Measurements from ENCODE around the gene GCG. TPM values are rescaled to one million over a fixed set of nuclear protein-coding genes. Genes with fewer than 3 reads are reported as not detected.

The GCG gene
- total RNA-seq, 4 donors from 2014 or later = 17.6 to 26.8 TPM; not detected in 2

GRCh38 chr2:162103443-162104009 lies 48.5 kb downstream of the GCG start:
- no peak overlapping the region for H3K27ac ChIP-seq
- no peaks in the 10 kb centered on the region for H3K36me3 ChIP-seq
- in situ Hi-C loops (cut with MboI; ENCODE audit: low pct_ligation_motif_present in 1 of 4, low pct_unique_long_range_greater_than_20kb in 1 of 4, low sequenced_read_pairs in 3 of 4) = no loop called here
- 70 to 73% methylated on average over 3 of the region's 3 CpGs for WGBS, 2 donors (ENCODE audit: low coverage in 1 of 2)
- no peaks in the 10 kb centered on the region for H3K27me3 ChIP-seq
- intact Hi-C loops (cut with DNase I; ENCODE audit: low total_unique reads) = no loop called here
- DNase-seq = no peak
- H3K9me3 ChIP-seq = no peaks in the 10 kb centered on the region
- peaks cover 0 to 12% (median 2%) of the 10 kb centered on the region in 4 donors for H3K4me1 ChIP-seq
- TF ChIP-seq EP300 (IDR thresholded peaks at IDR 0.05; ENCODE audit: low read depth) (no peak), POLR2AphosphoS5 (IDR thresholded peaks at IDR 0.05) (no peak)
- H3K4me3 ChIP-seq = no peak overlapping the region

DNA sequence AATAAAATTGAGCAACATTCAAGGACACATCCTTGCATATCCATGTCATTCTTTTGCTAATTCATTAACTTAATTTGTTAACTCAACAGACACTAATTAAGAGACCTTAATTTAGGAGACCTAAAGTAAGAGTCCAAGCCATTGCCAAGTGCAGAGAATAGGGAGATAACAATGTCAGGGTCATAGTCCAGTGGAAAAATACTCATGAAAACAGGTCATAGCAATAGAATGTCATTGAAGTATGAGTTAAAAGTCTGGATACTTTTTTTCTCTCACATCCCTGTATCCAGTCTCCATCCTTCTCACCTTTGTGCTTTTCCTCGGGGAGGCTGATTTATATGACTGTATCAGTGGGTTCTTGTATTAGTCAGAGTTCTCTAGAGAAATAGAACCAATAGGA lies 51.5 kb downstream of the GCG start:
- TF ChIP-seq EP300 (IDR thresholded peaks at IDR 0.05; ENCODE audit: low read depth) (no peak), POLR2AphosphoS5 (IDR thresholded peaks at IDR 0.05) (no peak), POLR2A (IDR thresholded peaks at IDR 0.05) (no peak)
- TF ChIP-seq, protein P1, sequence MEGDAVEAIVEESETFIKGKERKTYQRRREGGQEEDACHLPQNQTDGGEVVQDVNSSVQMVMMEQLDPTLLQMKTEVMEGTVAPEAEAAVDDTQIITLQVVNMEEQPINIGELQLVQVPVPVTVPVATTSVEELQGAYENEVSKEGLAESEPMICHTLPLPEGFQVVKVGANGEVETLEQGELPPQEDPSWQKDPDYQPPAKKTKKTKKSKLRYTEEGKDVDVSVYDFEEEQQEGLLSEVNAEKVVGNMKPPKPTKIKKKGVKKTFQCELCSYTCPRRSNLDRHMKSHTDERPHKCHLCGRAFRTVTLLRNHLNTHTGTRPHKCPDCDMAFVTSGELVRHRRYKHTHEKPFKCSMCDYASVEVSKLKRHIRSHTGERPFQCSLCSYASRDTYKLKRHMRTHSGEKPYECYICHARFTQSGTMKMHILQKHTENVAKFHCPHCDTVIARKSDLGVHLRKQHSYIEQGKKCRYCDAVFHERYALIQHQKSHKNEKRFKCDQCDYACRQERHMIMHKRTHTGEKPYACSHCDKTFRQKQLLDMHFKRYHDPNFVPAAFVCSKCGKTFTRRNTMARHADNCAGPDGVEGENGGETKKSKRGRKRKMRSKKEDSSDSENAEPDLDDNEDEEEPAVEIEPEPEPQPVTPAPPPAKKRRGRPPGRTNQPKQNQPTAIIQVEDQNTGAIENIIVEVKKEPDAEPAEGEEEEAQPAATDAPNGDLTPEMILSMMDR (IDR thresholded peaks at IDR 0.05) = no peak
- WGBS, 2 donors (ENCODE audit: low coverage in 1 of 2) = 32% methylated on average over 1 of the region's 1 CpG; no CpG with 5 or more reads in 1 of the 2 donors
- intact Hi-C loops (cut with DNase I; ENCODE audit: low total_unique reads) (no loop called here), in situ Hi-C loops (cut with MboI; ENCODE audit: low pct_ligation_motif_present in 1 of 4, low pct_unique_long_range_greater_than_20kb in 1 of 4, low sequenced_read_pairs in 3 of 4) (no loop called here)
- H3K27me3 ChIP-seq = no peaks in the 10 kb centered on the region
- H3K36me3 ChIP-seq = no peaks in the 10 kb centered on the region
- H3K4me3 ChIP-seq = no peak overlapping the region
- H3K27ac ChIP-seq = no peak overlapping the region
- no peaks in the 10 kb centered on the region for H3K4me1 ChIP-seq
- DNase-seq = no peak
- H3K9me3 ChIP-seq = no peaks in the 10 kb centered on the region

- WGBS, 2 donors (ENCODE audit: low coverage in 1 of 2) = 90 to 93% methylated on average over 5 of the region's 5 CpGs
- no peaks in the 10 kb centered on the region for H3K36me3 ChIP-seq
- no peaks in the 10 kb centered on the region for H3K4me1 ChIP-seq
- no peak for DNase-seq
- H3K4me3 ChIP-seq = no peak overlapping the region
- intact Hi-C loops (cut with DNase I; ENCODE audit: low total_unique reads) = no loop called here
- H3K9me3 ChIP-seq = no peaks in the 10 kb centered on the region
- TF ChIP-seq POLR2A (IDR thresholded peaks at IDR 0.05) (no peak), POLR2AphosphoS5 (IDR thresholded peaks at IDR 0.05) (no peak), EP300 (IDR thresholded peaks at IDR 0.05; ENCODE audit: low read depth) (no peak)
- in situ Hi-C loops (cut with MboI; ENCODE audit: low pct_ligation_motif_present in 1 of 4, low pct_unique_long_range_greater_than_20kb in 1 of 4, low sequenced_read_pairs in 3 of 4) = no loop called here
- H3K27me3 ChIP-seq = no peaks in the 10 kb centered on the region
- H3K27ac ChIP-seq = no peak overlapping the region
Measured at GRCh38 chr2:162099836-162100235, 52.2 kb downstream of the GCG start.

Other genes starting within 250 kb of the GCG start
- 10 to 100 TPM in 1 of 4 donors, 1 to 10 TPM in 3; 1.6 to 12.7 (median 7.0) TPM for gene DPP4, start 78.0 kb downstream of the GCG start, total RNA-seq
- 1 to 10 TPM in 3 of 4 donors, not detected in 1; 1.4 to 3.5 (median 2.0) TPM for gene FAP, start 91.2 kb upstream of the GCG start, total RNA-seq
- 100 to 1,000 TPM in 1 of 4 donors, 10 to 100 TPM in 3; 23.1 to 133 (median 29.5) TPM for gene IFIH1, start 166.4 kb upstream of the GCG start, total RNA-seq
- 10 to 100 TPM in 2 of 4 donors, 1 to 10 TPM in 1, not detected in 1; 7.5 to 25.8 (median 18.4) TPM for gene GCA, start 191.9 kb upstream of the GCG start, total RNA-seq

All from transverse colon (tissue), 4 donors.